CD14-positive monocyte (primary cell): ENCODE data around the gene CDS2. TPM values are rescaled to one million over a fixed set of nuclear protein-coding genes. Genes with fewer than 3 reads are reported as not detected.
A peak's percentile ranks its signal among the peaks of the same experiment; 100 is the strongest.

Experiments used
- DNase-seq, 3 donors: peaks; one replicate each; pipeline ENCODE4 v3.0.0-alpha.2; 2011 to 2022
- H2AFZ ChIP-seq: 2 replicates; pipeline ENCODE4 v1.6.0; 2012; ENCODE audit warnings: mild to moderate bottlenecking, low read depth, low read length, inconsistent platforms; ENCODE audit not compliant: insufficient read depth, poor library complexity, severe bottlenecking
- H3K27ac ChIP-seq, 2 donors: 1 replicate in 1 of 2; 2 replicates in 1 of 2; pipeline ENCODE4 v1.5.1; 2012 to 2013; ENCODE audit warnings: low read length in 2 of 2, control low read depth in 1 of 2, inconsistent platforms in 1 of 2, low read depth in 1 of 2, mild to moderate bottlenecking in 1 of 2
- H3K27me3 ChIP-seq, 2 donors: one replicate each; pipeline versions ENCODE4 v1.6.0 to v1.6.1; 2011 to 2013; ENCODE audit warnings: low read length in 2 of 2; ENCODE audit not compliant: control insufficient read depth in 2 of 2, insufficient read depth in 2 of 2
- H3K36me3 ChIP-seq, 2 donors: replicated peaks in 1 of 2; 1 replicate in 1 of 2; 2 replicates in 1 of 2; pipeline versions ENCODE4 v1.5.1 to v1.6.1; 2012 to 2013; ENCODE audit warnings: low read length in 2 of 2, control low read depth in 1 of 2, inconsistent platforms in 1 of 2, mild to moderate bottlenecking in 1 of 2; ENCODE audit not compliant: insufficient read depth in 2 of 2, control insufficient read depth in 1 of 2
- H3K4me1 ChIP-seq, 2 donors: 1 replicate in 1 of 2; 2 replicates in 1 of 2; pipeline versions ENCODE4 v1.5.1 to v1.6.1; 2012 to 2013; ENCODE audit warnings: low read length in 2 of 2, control low read depth in 1 of 2, inconsistent platforms in 1 of 2, mild to moderate bottlenecking in 1 of 2, moderate library complexity in 1 of 2; ENCODE audit not compliant: insufficient read depth in 2 of 2, control insufficient read depth in 1 of 2
- H3K4me2 ChIP-seq: replicated peaks from 2 replicates; pipeline ENCODE3; 2012; ENCODE audit warnings: low read length, moderate library complexity, mild to moderate bottlenecking; ENCODE audit not compliant: poor library complexity, severe bottlenecking; ENCODE audit errors: extremely low read depth
- H3K4me3 ChIP-seq, 3 experiments: fragments of 200-600 bp in 1 of 3; sonication (generic) in 1 of 3; replicated peaks in 1 of 3; 1 replicate in 2 of 3; 2 replicates in 1 of 3; pipeline ENCODE4 v1.5.1; 2011 to 2013; ENCODE audit warnings: low read length in 3 of 3, mild to moderate bottlenecking in 3 of 3, control low read depth in 2 of 3, low read depth in 2 of 3, inconsistent platforms in 1 of 3, moderate library complexity in 1 of 3
- H3K79me2 ChIP-seq: 2 replicates; pipeline ENCODE4 v1.6.0; 2012; ENCODE audit warnings: mild to moderate bottlenecking, control low read depth, inconsistent platforms, low read length, moderate library complexity; ENCODE audit not compliant: insufficient read depth
- H3K9ac ChIP-seq: 2 replicates; pipeline ENCODE4 v1.6.0; 2017; ENCODE audit warnings: low read length, mild to moderate bottlenecking; ENCODE audit not compliant: insufficient read depth, poor library complexity, severe bottlenecking
- H3K9me3 ChIP-seq, 2 donors: replicated peaks in 1 of 2; 1 replicate in 1 of 2; 2 replicates in 1 of 2; pipeline versions ENCODE4 v1.5.1 to v1.6.1; 2012 to 2013; ENCODE audit warnings: low read length in 2 of 2, control low read depth in 1 of 2; ENCODE audit not compliant: control insufficient read depth in 1 of 2, insufficient read depth in 1 of 2
- H4K20me1 ChIP-seq: 2 replicates; pipeline ENCODE4 v1.6.0; 2012; ENCODE audit warnings: mild to moderate bottlenecking, low read length, control low read depth, moderate library complexity; ENCODE audit not compliant: insufficient read depth
- H3K27ac Mint-ChIP-seq, 7 donors: one replicate each; pipeline ENCODE4 v1.8.0; 2020; ENCODE audit warnings: mild to moderate bottlenecking in 7 of 7, mixed read lengths in 7 of 7, moderate library complexity in 6 of 7, inconsistent platforms in 2 of 7
- H3K27me3 Mint-ChIP-seq, 3 donors: one replicate each; pipeline ENCODE4 v1.8.0; 2021 to 2022; ENCODE audit warnings: low read depth in 3 of 3, mild to moderate bottlenecking in 3 of 3, mixed read lengths in 3 of 3, moderate library complexity in 3 of 3, inconsistent platforms in 1 of 3
- H3K36me3 Mint-ChIP-seq, 2 donors: one replicate each; pipeline ENCODE4 v1.8.0; 2020; ENCODE audit warnings: mixed read lengths in 2 of 2, inconsistent platforms in 1 of 2, mild to moderate bottlenecking in 1 of 2
- H3K4me1 Mint-ChIP-seq: one replicate; pipeline ENCODE4 v1.8.0; 2020; ENCODE audit warnings: mild to moderate bottlenecking, mixed read lengths
- H3K4me3 Mint-ChIP-seq, 2 donors: one replicate each; pipeline ENCODE4 v1.8.0; 2020; ENCODE audit warnings: mild to moderate bottlenecking in 2 of 2, mixed read lengths in 2 of 2, moderate library complexity in 1 of 2
- H3K9me3 Mint-ChIP-seq, 7 donors: one replicate each; pipeline ENCODE4 v1.8.0; 2020 to 2022; ENCODE audit warnings: mixed read lengths in 7 of 7, mild to moderate bottlenecking in 6 of 7, moderate library complexity in 6 of 7, inconsistent platforms in 2 of 7
- WGBS: methylation state at CpG from one replicate; pipeline ENCODE4 v1.1.5; 2013; ENCODE audit warnings: missing lambda C conversion rate; ENCODE audit not compliant: insufficient coverage; 5-methylcytosine and 5-hydroxymethylcytosine counted together
- intact Hi-C, 2 donors: fragments of 100-400 bp; cut with micrococcal nuclease; formaldehyde crosslinking; loops; one replicate each; pipeline versions ENCODE4 v1.15.0 to v1.15.1; 2023
- polyA plus RNA-seq, 3 donors: library from polyadenylated mRNA; depleted of rRNA in 1 of 3; unstranded in 2 of 3; stranded (reverse) in 1 of 3; fragments of 300-500 nt in 2 of 3; fragments of >200 nt in 1 of 3; fragmentation: Illumina TruSeq in 2 of 3; gene quantifications; 1 replicate in 2 of 3; 2 replicates in 1 of 3; pipeline ENCODE4 v1.2.3, GENCODE V29; 2012 to 2021
- TF ChIP-seq, protein P1 (sequence below): fragments of 200-600 bp; IDR thresholded peaks from one replicate; pipeline ENCODE4 v1.8.0; 2022; ENCODE audit warnings: antibody characterized with exemption, mild to moderate bottlenecking

The CDS2 gene
- polyA plus RNA-seq, 3 donors = 28.6 to 62.6 (median 54.4) TPM

DNA sequence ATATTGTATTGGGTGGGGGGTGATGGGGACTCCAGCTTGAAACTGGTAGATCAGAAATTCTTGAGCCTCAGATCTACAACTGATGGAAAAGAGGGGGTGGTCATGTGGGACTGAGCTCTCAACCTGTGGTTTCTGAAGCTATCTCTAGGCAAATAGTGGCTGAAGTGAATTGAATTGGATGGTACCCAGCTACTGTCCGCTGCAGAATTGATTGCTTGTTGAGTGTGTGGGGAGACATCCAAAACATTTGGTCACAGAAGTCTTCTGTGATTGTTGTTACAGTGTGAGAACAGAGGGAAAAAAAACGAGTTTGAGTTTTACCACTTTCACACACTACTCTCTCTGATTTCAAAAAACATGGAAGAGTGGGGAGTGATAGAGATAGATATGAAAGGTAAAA lies 14.8 kb downstream of the CDS2 start:
- peak overlapping the region in 1 of 2 donors; percentile 86 for H3K27ac ChIP-seq
- H3K4me3 ChIP-seq = no peak overlapping the region
- H3K9ac ChIP-seq = no peak overlapping the region
- H3K9me3 ChIP-seq = no peaks in the 10 kb centered on the region
- H3K4me1 ChIP-seq = peaks cover 46% of the 10 kb centered on the region in 2 donors
- no peaks in the 10 kb centered on the region for H3K27me3 ChIP-seq
- intact Hi-C loops = no loop called here
- 100% methylated on average over 1 of the region's 2 CpGs for WGBS
- no peak for DNase-seq
- Mint-ChIP-seq H3K4me1 (peaks cover 54% of the 10 kb centered on the region), H3K9me3 (no peaks in the 10 kb centered on the region), H3K4me3 (no peak overlapping the region), H3K27ac (peak overlapping the region in 5 of 7 donors; percentile 30 to 70 (median 37)), H3K27me3 (no peaks in the 10 kb centered on the region), H3K36me3 (peaks cover 0 to 14% of the 10 kb centered on the region in 2 donors)
- no peak overlapping the region for H2AFZ ChIP-seq
- H3K36me3 ChIP-seq = no peaks in the 10 kb centered on the region
- H3K4me2 ChIP-seq = no peak overlapping the region
- TF ChIP-seq, protein P1, sequence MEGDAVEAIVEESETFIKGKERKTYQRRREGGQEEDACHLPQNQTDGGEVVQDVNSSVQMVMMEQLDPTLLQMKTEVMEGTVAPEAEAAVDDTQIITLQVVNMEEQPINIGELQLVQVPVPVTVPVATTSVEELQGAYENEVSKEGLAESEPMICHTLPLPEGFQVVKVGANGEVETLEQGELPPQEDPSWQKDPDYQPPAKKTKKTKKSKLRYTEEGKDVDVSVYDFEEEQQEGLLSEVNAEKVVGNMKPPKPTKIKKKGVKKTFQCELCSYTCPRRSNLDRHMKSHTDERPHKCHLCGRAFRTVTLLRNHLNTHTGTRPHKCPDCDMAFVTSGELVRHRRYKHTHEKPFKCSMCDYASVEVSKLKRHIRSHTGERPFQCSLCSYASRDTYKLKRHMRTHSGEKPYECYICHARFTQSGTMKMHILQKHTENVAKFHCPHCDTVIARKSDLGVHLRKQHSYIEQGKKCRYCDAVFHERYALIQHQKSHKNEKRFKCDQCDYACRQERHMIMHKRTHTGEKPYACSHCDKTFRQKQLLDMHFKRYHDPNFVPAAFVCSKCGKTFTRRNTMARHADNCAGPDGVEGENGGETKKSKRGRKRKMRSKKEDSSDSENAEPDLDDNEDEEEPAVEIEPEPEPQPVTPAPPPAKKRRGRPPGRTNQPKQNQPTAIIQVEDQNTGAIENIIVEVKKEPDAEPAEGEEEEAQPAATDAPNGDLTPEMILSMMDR = no peak
- peaks cover 90% of the 10 kb centered on the region for H3K79me2 ChIP-seq
- H4K20me1 ChIP-seq = peaks cover 56% of the 10 kb centered on the region

DNA sequence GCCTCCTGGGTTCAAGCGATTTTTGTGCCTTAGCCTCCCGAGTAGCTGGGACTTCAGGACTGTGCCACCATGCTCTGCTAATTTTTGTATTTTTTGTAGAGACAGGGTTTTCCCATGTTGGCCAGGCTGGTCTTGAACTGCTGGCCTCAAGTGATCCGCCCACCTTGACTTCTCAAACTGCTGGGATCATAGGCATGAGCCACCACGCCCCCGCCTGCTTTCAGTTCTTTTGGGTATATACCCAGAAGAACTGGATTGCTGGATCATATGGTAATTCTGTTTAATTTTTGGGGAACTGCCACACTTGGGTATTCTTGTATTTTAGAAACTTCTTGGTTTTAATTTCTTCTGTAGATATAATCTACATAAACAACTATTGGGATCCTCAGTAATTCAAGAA lies 17.0 kb downstream of the CDS2 start:
- Histone ChIP-seq H3K9me3 (no peaks in the 10 kb centered on the region), H3K79me2 (peaks cover 90% of the 10 kb centered on the region), H3K9ac (no peak overlapping the region), H3K27ac (peak overlapping the region; percentile 84 to 86), H3K4me1 (peaks cover 63 to 65% of the 10 kb centered on the region in 2 donors), H3K36me3 (no peaks in the 10 kb centered on the region), H3K4me3 (peak overlapping the region in 1 of 3 experiments; percentile 35), H3K4me2 (peak overlapping the region; percentile 13), H3K27me3 (no peaks in the 10 kb centered on the region), H4K20me1 (peaks cover 50% of the 10 kb centered on the region), H2AFZ (no peak overlapping the region)
- Mint-ChIP-seq H3K9me3 (no peaks in the 10 kb centered on the region), H3K27me3 (peaks cover 0 to 2% (median 0%) of the 10 kb centered on the region in 3 donors), H3K36me3 (peaks cover 3 to 16% of the 10 kb centered on the region in 2 donors), H3K4me3 (peak overlapping the region in 1 of 2 donors; percentile 67), H3K4me1 (peaks cover 71% of the 10 kb centered on the region), H3K27ac (peak overlapping the region; percentile 89 to 97 (median 93))
- 54% methylated on average over 4 of the region's 5 CpGs for WGBS
- DNase-seq = no peak
- TF ChIP-seq, protein P1 = no peak
- intact Hi-C loops = no loop called here
